IPS-NIHi11 (cell line): Measurements from ENCODE around the gene BCL2L11.
A peak's percentile ranks its signal among the peaks of the same experiment; 100 is the strongest.

Experiments used
- DNase-seq: peaks from one replicate; pipeline ENCODE4 v3.0.0; 2012; ENCODE audit warnings: mixed read lengths, low spot score

The BCL2L11 gene

GRCh38 chr2:111168528-111169239, 48.0 kb downstream of the BCL2L11 start:
- no peak for DNase-seq

- DNase-seq, result no peak
Observed at GRCh38 chr2:111169268-111169667, 48.6 kb downstream of the BCL2L11 start.

GRCh38 chr2:111169924-111170323, 49.2 kb downstream of the BCL2L11 start:
- no peak for DNase-seq

- no peak for DNase-seq
Observed at GRCh38 chr2:111171337-111171930, 50.7 kb downstream of the BCL2L11 start.

GRCh38 chr2:111172666-111173065, 52.0 kb downstream of the BCL2L11 start:
- no peak for DNase-seq

GRCh38 chr2:111173338-111173737, 52.6 kb downstream of the BCL2L11 start:
- no peak for DNase-seq

- DNase-seq, result no peak
Observed at GRCh38 chr2:111173856-111174255, 53.1 kb downstream of the BCL2L11 start.

GRCh38 chr2:111175615-111176014, 54.9 kb downstream of the BCL2L11 start:
- no peak for DNase-seq

GRCh38 chr2:111176388-111176787, 55.7 kb downstream of the BCL2L11 start:
- DNase-seq, result no peak

- DNase-seq, result no peak
Observed at GRCh38 chr2:111176867-111177266, 56.2 kb downstream of the BCL2L11 start.

- no peak for DNase-seq
Observed at GRCh38 chr2:111178296-111178695, 57.6 kb downstream of the BCL2L11 start.

- DNase-seq, result no peak
Observed at GRCh38 chr2:111178730-111179405, 58.2 kb downstream of the BCL2L11 start.

- no peak for DNase-seq
Observed at GRCh38 chr2:111182121-111182520, 61.4 kb downstream of the BCL2L11 start.

GRCh38 chr2:111182740-111183139, 62.0 kb downstream of the BCL2L11 start:
- no peak for DNase-seq

GRCh38 chr2:111184725-111185310, 64.1 kb downstream of the BCL2L11 start:
- no peak for DNase-seq

GRCh38 chr2:111185361-111186022, 64.8 kb downstream of the BCL2L11 start:
- DNase-seq, result no peak

- no peak for DNase-seq
Observed at GRCh38 chr2:111186121-111186715, 65.5 kb downstream of the BCL2L11 start.

- peak; percentile 39 for DNase-seq
Observed at GRCh38 chr2:111186933-111187332, 66.2 kb downstream of the BCL2L11 start.

GRCh38 chr2:111188681-111189080, 68.0 kb downstream of the BCL2L11 start:
- no peak for DNase-seq

- DNase-seq, result no peak
Observed at GRCh38 chr2:111189106-111189505, 68.4 kb downstream of the BCL2L11 start.

GRCh38 chr2:111190816-111191540, 70.3 kb downstream of the BCL2L11 start:
- DNase-seq, result no peak
